Kidney (tissue), 14 donors: Measurements from ENCODE around the gene LCN15. TPM values are rescaled to one million over a fixed set of nuclear protein-coding genes. Genes with fewer than 3 reads are reported as not detected.
A peak's percentile ranks its signal among the peaks of the same experiment; 100 is the strongest.

Source experiments
- DNase-seq, 5 donors: peaks; one replicate each; pipeline ENCODE4 v3.0.0-alpha.2; 2013 to 2020
- FAIRE-seq: peaks from 2 replicates; lab custom pipeline; 2012; peaks lifted over from hg19 to GRCh38; lab: Jason Lieb, UNC
- H3K27ac ChIP-seq, 2 donors: one replicate each; pipeline ENCODE4 v1.7.0; 2013; ENCODE audit warnings: low read depth in 2 of 2, low read length in 2 of 2, inconsistent platforms in 1 of 2
- H3K27me3 ChIP-seq: one replicate; pipeline ENCODE4 v1.7.1; 2013; ENCODE audit warnings: low read length, inconsistent platforms; ENCODE audit not compliant: control insufficient read depth, insufficient read depth
- H3K36me3 ChIP-seq, 3 donors: one replicate each; pipeline versions ENCODE4 v1.7.0 to v1.7.1; 2013; ENCODE audit warnings: low read length in 3 of 3, control low read depth in 1 of 3, inconsistent platforms in 1 of 3; ENCODE audit not compliant: insufficient read depth in 3 of 3, control insufficient read depth in 2 of 3
- H3K4me1 ChIP-seq, 3 donors: one replicate each; pipeline versions ENCODE4 v1.7.0 to v1.7.1; 2013; ENCODE audit warnings: low read length in 3 of 3, inconsistent platforms in 1 of 3, low read depth in 1 of 3; ENCODE audit not compliant: control insufficient read depth in 2 of 3, insufficient read depth in 2 of 3
- H3K4me3 ChIP-seq, 3 donors: one replicate each; pipeline versions ENCODE4 v1.7.0 to v1.8.1; 2013; ENCODE audit warnings: low read length in 3 of 3, control low read depth in 1 of 3, inconsistent platforms in 1 of 3
- H3K9ac ChIP-seq, 3 donors: one replicate each; pipeline versions ENCODE4 v1.7.0 to v1.7.1; 2013; ENCODE audit warnings: low read length in 3 of 3, control low read depth in 1 of 3, inconsistent platforms in 1 of 3
- H3K9me3 ChIP-seq, 3 donors: one replicate each; pipeline versions ENCODE4 v1.7.0 to v1.7.1; 2013; ENCODE audit warnings: low read length in 3 of 3, control low read depth in 1 of 3, inconsistent platforms in 1 of 3; ENCODE audit not compliant: control insufficient read depth in 2 of 3, insufficient read depth in 1 of 3
- CTCF ChIP-seq: IDR thresholded peaks from 3 replicates; pipeline ENCODE4 v1.5.1; 2012; ENCODE audit warnings: mild to moderate bottlenecking, moderate library complexity, borderline replicate concordance; ENCODE audit not compliant: insufficient read depth; ENCODE audit errors: extremely low read depth
- intact Hi-C: fragments of 100-400 bp; cut with DNase I; formaldehyde crosslinking; loops from one replicate; pipeline ENCODE4 v1.11.1; 2022
- polyA plus RNA-seq: library from polyadenylated mRNA; stranded (reverse); fragments of 350-450 nt; fragmentation: Illumina TruSeq; extraction: RNeasy Lipid Tissue Mini Kit (QIAGEN cat#74804); gene quantifications from one replicate; pipeline ENCODE4 v1.2.3, GENCODE V29; 2014; ENCODE audit warnings: low read depth, low replicate concordance; ENCODE audit not compliant: insufficient read depth
- total RNA-seq: library from RNA; stranded (reverse); fragmentation: NEBNext Ultra II Directional; extraction: Animal tissue kit (Norgen Biotek cat#: 25700); gene quantifications from one replicate; pipeline ENCODE4 v1.2.1, GENCODE V29; 2021
- donor health status: control.
- donor health status: control.
- donor health status: control.
- donor health status: control.
- donor health status: control.
- donor health status: DM: yes; HTN: yes; CAD: no.
- donor health status: Normal renal cell carcinoma (clear cell type).

LCN15 gene
- total and polyA plus RNA-seq, 2 donors from 2014 or later, result not detected

- peak in 1 of 5 donors; percentile 63 for DNase-seq
- intact Hi-C loops, result no loop called here
- no peak for FAIRE-seq
- H3K36me3 ChIP-seq, result no peaks in the 10 kb centered on the region
- no peak for TF ChIP-seq CTCF
- peaks cover 0 to 5% (median 0%) of the 10 kb centered on the region in 3 donors for H3K9me3 ChIP-seq
- H3K27me3 ChIP-seq, result no peaks in the 10 kb centered on the region
- H3K4me3 ChIP-seq, result no peak overlapping the region
- H3K9ac ChIP-seq, result no peak overlapping the region
- no peak overlapping the region for H3K27ac ChIP-seq
- no peaks in the 10 kb centered on the region for H3K4me1 ChIP-seq
These were observed 5.3 kb downstream of the LCN15 start for GRCh38 chr9:136759001-136759400.

- DNase-seq, result peak in 1 of 5 donors; percentile 16
- no peak for TF ChIP-seq CTCF
- Histone ChIP-seq H3K4me1 (no peaks in the 10 kb centered on the region), H3K4me3 (no peak overlapping the region), H3K36me3 (no peaks in the 10 kb centered on the region), H3K27ac (no peak overlapping the region), H3K9me3 (peaks cover 0 to 5% (median 0%) of the 10 kb centered on the region in 3 donors), H3K27me3 (no peaks in the 10 kb centered on the region), H3K9ac (no peak overlapping the region)
- FAIRE-seq, result no peak
- intact Hi-C loops, result no loop called here
These were observed 6.6 kb downstream of the LCN15 start for GRCh38 chr9:136757751-136758140.

- no peak overlapping the region for H3K27ac ChIP-seq
- no peak overlapping the region for H3K9ac ChIP-seq
- intact Hi-C loops, result no loop called here
These were observed 7.0 kb downstream of the LCN15 start for GRCh38 chr9:136757328-136757727.

More at GRCh38 chr9:136757328-136757727, 7.0 kb downstream of the LCN15 start:
- Histone ChIP-seq H3K4me1 (no peaks in the 10 kb centered on the region), H3K4me3 (no peak overlapping the region), H3K9me3 (peaks cover 0 to 5% (median 0%) of the 10 kb centered on the region in 3 donors), H3K27me3 (no peaks in the 10 kb centered on the region), H3K36me3 (no peaks in the 10 kb centered on the region)
- FAIRE-seq (no peak), DNase-seq (peak in 2 of 5 donors; percentile 49 to 66)
- TF ChIP-seq CTCF, result no peak
